Stimulated activated CD8-positive, alpha-beta memory T cell treated with anti-CD3 and anti-CD28 coated beads, Interleukin-2, amount 100 ng/mL, for 48 hours (primary cell): ENCODE results near the gene WAPL.
"Not testable (repeated sequence)": the region's sequence is repeated elsewhere in the genome, so short reads cannot be mapped to it uniquely, and the experiment has no call there.

Source experiments
- DNase-seq, 2 donors: peaks; one replicate each; pipeline ENCODE4 v3.0.0-alpha.2; 2020; ENCODE audit warnings: low read depth in 2 of 2

WAPL gene

GRCh38 chr10:86521678-86522509 lies at the start of gene WAPL:
TSS of gene WAPL (minus strand) at chr10:86521792. CDS start at chr10:86518069, 3,723 bp downstream.
- peak; percentile 92 to 93 for DNase-seq

- no peak for DNase-seq
These were observed 47.7 kb upstream of the WAPL start for GRCh38 chr10:86569335-86569734.

GRCh38 chr10:86566518-86566917 lies 44.9 kb upstream of the WAPL start:
- not testable (repeated sequence) for DNase-seq

- DNase-seq: not testable (repeated sequence)
These were observed 41.7 kb upstream of the WAPL start for GRCh38 chr10:86563338-86563737.

- not testable (repeated sequence) for DNase-seq
These were observed 37.1 kb upstream of the WAPL start for GRCh38 chr10:86558695-86559094.

- DNase-seq: no peak
These were observed 35.5 kb upstream of the WAPL start for GRCh38 chr10:86556933-86557649.

GRCh38 chr10:86556532-86556931 lies 34.9 kb upstream of the WAPL start:
- DNase-seq: no peak

- no peak for DNase-seq
These were observed 32.0 kb upstream of the WAPL start for GRCh38 chr10:86553639-86554038.

- no peak for DNase-seq
These were observed 31.6 kb upstream of the WAPL start for GRCh38 chr10:86553213-86553612.

GRCh38 chr10:86547296-86547695 lies 25.7 kb upstream of the WAPL start:
- no peak for DNase-seq

- DNase-seq: no peak
These were observed 23.5 kb upstream of the WAPL start for GRCh38 chr10:86545101-86545500.

GRCh38 chr10:86540016-86540415 lies 18.4 kb upstream of the WAPL start:
- no peak for DNase-seq

GRCh38 chr10:86538547-86538946 lies 17.0 kb upstream of the WAPL start:
- DNase-seq: no peak

- DNase-seq: not testable (repeated sequence)
These were observed 16.4 kb upstream of the WAPL start for GRCh38 chr10:86538040-86538439.

GRCh38 chr10:86536294-86536861 lies 14.8 kb upstream of the WAPL start:
- peak; percentile 14 to 17 for DNase-seq

GRCh38 chr10:86535132-86535882 lies 13.7 kb upstream of the WAPL start:
- peak in 1 of 2 donors; percentile 13 for DNase-seq

- DNase-seq: no peak
These were observed 11.7 kb upstream of the WAPL start for GRCh38 chr10:86533328-86533727.

GRCh38 chr10:86528736-86529135 lies 7.1 kb upstream of the WAPL start:
- not testable (repeated sequence) for DNase-seq

GRCh38 chr10:86526606-86527005 lies 5.0 kb upstream of the WAPL start:
- DNase-seq: no peak

GRCh38 chr10:86525713-86526112 lies 4.1 kb upstream of the WAPL start:
- not testable (repeated sequence) for DNase-seq

- no peak for DNase-seq
These were observed 2.8 kb upstream of the WAPL start for GRCh38 chr10:86524225-86524962.
